HTR-8/SVneo (cell line): ENCODE results near the gene PFKFB3.
A peak's percentile ranks its signal among the peaks of the same experiment; 100 is the strongest.

Source experiments
- DNase-seq: peaks from one replicate; pipeline ENCODE4 v3.0.0; 2011; ENCODE audit warnings: low spot score, mixed read lengths; ENCODE audit not compliant: insufficient read length
- FAIRE-seq: peaks from 2 replicates; lab custom pipeline; 2011; peaks lifted over from hg19 to GRCh38; lab: Jason Lieb, UNC

The PFKFB3 gene

DNA sequence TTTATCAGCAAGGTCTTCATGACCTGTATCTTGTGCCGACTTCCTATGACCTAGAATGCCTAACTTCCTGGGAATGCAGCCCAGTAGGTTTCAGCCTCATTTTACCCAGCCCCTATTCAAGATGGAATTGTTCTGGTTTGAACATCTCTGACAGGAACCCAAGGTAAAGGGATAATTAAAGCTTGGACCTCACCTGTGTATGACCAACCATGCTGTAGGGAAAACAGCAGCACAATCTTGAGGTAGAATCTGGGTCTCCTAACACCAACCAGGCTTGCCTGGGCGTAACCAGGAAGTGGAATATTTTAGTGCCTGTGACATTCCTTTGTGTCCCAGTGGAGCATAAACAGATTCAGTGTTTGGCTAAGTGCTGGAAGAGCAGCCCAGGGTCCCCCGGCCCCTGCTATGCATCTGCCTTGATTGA lies 94.1 kb downstream of the PFKFB3 start:
- no peak for DNase-seq

GRCh38 chr10:6297522-6297921 lies 94.8 kb downstream of the PFKFB3 start:
- FAIRE-seq: no peak
- DNase-seq: no peak

More for the DNA sequence above, 94.1 kb downstream of the PFKFB3 start:
- no peak for FAIRE-seq

- FAIRE-seq (no peak), DNase-seq (no peak)
Observed at GRCh38 chr10:6297951-6298381, 95.2 kb downstream of the PFKFB3 start.

DNA sequence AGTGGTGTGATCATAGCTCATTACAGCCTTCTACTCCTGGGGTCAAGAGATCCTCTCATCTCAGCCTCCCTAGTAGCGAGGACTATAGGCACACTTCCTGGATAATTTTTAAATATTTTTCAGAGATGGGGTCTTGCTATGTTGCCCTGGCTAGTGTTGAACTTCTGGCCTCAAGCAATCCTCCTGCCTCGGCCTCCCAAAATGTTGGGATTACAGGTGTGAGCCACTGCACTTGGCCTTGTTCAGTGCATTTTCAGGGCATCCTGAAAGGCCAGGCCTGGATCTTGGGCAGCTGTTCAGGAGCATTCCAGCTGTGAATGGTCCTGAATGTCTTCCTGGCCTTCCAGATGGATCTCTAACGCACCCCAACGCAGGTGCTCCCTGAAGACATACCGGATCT lies 95.7 kb downstream of the PFKFB3 start:
- FAIRE-seq (no peak), DNase-seq (no peak)

DNA sequence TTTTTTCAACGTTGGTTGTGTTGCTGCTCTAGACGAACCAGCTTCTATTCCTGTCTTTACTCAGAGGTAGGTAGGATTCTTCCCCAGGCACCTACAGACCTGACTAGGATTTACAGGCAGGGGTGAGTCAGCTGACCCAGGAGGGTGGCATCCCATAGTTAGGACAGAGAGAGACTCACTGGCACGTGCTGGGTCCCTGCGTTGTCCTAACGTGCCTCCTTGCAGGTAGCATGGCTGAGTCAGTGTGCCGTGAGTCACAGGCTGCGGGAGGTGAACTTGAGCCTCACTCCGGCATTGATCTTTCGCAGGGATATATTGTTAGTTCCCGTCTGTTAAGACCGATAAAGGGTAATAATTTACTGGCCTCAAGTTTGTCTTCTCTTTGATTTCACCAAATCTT lies 96.5 kb downstream of the PFKFB3 start:
- peak; percentile 32 for DNase-seq
- peak; percentile 20 for FAIRE-seq

DNA sequence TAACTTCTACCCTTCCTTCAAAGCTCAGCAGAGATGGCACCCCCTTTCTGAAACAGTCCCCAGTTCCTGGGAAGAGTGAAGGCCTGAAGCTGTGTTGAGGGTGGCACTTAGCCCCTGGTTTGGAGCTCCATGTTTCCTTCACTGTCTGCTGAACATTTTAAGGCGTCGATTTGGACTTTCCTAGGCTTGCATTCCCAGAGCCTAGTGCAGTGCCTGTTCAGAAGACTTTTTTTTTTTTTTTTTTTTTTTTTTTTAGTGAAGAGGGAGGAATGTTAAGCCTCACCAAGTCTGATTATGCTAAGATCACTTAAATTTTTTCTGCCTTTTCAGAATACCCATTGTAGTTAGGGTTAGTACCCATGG lies 97.0 kb downstream of the PFKFB3 start:
- no peak for FAIRE-seq
- no peak for DNase-seq

DNA sequence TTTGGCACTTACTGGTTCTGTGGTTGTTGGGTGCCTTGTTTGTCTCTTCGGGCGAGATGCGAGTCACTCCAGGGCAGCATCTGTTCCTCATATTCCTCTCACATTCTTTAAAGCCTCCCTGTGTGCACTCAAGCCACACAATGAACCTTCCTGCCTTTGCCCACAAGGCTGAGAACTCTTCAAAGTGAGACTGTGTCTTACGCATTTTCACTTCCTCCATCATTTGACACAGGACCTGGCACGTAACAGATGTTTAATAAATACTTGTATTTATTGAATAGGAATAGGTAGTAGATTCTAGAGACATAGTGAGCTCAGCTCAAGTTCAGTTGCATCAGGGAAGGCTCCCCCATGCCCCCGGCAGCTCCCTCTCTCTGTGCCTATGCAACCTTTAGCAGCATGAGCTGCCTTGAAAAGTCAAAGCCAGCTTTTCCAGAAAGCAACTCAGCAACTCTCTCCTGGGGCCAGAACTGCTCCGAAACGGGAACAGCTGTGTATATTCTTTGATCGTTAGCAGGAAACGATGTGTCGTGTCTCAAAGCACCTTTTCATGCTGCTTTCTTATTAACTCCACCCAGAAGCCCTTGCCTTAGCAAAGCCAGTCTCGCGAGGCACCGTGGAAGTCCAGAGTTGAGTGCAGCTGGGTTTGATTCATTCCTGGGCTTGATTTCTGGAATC lies 97.5 kb downstream of the PFKFB3 start:
- FAIRE-seq: no peak
- DNase-seq: no peak

- no peak for FAIRE-seq
- DNase-seq: no peak
Observed at GRCh38 chr10:6300784-6301460, 98.2 kb downstream of the PFKFB3 start.

DNA sequence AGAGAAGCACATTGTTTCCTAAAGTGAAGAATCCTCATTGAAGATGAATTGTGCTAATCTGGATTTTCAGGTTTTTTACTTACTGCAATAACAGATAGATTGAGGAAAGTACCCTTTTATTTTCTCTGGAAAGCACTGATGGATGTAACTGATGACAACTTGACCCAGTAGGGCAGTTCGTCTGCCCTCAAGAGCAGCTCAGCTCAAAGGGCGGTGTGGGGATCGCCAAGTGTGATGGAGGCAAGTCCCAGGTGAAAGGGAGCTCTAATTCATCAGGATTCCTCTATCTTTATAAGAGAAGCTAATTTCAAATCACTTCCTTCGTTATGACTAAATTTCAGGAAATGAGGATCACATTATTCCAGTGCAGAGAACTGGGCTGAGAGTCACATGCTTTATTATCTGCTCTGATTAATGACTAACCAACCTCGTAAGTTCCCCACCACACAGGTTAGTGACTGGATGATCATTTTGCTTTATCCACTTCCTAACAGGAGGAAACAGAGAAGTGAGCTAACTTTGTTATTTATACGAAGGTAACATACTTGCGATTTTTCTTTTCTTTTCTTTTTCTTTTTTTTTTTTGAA lies 98.8 kb downstream of the PFKFB3 start:
- FAIRE-seq (no peak), DNase-seq (no peak)
